Measurements from ENCODE around the gene CCR3. TPM values are rescaled to one million over a fixed set of nuclear protein-coding genes. Genes with fewer than 3 reads are reported as not detected.

Gene CCR3
- total RNA-seq, 1 experiment from 2014 or later = not detected

DNA sequence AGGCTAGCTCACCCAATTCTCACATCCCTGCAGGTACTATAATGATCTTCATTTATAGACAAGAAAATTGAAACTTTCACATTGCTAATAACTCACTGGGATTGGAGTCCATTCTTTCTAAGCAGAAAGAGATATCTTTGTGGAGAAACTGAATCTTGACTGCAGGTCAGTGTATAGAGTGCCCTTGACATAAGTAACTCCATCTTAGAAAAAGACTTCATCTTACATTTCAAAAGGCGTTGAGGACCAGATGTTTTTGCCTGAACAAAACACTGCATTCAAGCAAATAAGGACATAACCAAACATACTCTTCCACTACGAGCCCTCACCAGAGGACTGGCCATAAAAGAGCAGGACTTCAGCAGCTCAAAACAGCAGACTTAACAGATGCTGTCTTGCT is 6.8 kb upstream of the CCR3 start:
- DNase-seq (ENCODE audit: low read depth, low spot score) (no peak), ATAC-seq (no peak)
- H3K4me3 ChIP-seq (ENCODE audit: low read depth in 2 of 2, low read length in 2 of 2) = no peak overlapping the region
- H3K36me3 ChIP-seq (ENCODE audit: control insufficient read depth, insufficient read depth, low read length) = no peaks in the 10 kb centered on the region
- peaks cover 3% of the 10 kb centered on the region; the same call in 1 of the 2 replicates for H3K27me3 ChIP-seq (ENCODE audit: control insufficient read depth, insufficient read depth, low read length)
- H3K27ac ChIP-seq (ENCODE audit: low read length) = no peak overlapping the region
- no TSS peak for BruUV-seq (replicated peaks)
- no peaks in the 10 kb centered on the region for H3K9me3 ChIP-seq (ENCODE audit: control insufficient read depth, insufficient read depth, low read depth, low read length)
- ChIA-PET CTCF (no interaction called here), POLR2A (no interaction called here)
- TF ChIP-seq TCF7L2 (IDR thresholded peaks at IDR 0.05; ENCODE audit: low read depth, low read length) = no peak
- TF ChIP-seq, protein P1, sequence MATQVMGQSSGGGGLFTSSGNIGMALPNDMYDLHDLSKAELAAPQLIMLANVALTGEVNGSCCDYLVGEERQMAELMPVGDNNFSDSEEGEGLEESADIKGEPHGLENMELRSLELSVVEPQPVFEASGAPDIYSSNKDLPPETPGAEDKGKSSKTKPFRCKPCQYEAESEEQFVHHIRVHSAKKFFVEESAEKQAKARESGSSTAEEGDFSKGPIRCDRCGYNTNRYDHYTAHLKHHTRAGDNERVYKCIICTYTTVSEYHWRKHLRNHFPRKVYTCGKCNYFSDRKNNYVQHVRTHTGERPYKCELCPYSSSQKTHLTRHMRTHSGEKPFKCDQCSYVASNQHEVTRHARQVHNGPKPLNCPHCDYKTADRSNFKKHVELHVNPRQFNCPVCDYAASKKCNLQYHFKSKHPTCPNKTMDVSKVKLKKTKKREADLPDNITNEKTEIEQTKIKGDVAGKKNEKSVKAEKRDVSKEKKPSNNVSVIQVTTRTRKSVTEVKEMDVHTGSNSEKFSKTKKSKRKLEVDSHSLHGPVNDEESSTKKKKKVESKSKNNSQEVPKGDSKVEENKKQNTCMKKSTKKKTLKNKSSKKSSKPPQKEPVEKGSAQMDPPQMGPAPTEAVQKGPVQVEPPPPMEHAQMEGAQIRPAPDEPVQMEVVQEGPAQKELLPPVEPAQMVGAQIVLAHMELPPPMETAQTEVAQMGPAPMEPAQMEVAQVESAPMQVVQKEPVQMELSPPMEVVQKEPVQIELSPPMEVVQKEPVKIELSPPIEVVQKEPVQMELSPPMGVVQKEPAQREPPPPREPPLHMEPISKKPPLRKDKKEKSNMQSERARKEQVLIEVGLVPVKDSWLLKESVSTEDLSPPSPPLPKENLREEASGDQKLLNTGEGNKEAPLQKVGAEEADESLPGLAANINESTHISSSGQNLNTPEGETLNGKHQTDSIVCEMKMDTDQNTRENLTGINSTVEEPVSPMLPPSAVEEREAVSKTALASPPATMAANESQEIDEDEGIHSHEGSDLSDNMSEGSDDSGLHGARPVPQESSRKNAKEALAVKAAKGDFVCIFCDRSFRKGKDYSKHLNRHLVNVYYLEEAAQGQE (IDR thresholded peaks at IDR 0.05; ENCODE audit: insufficient read depth in 1 of 2, low read depth in 2 of 2, low read length in 1 of 2) = no peak
- TF ChIP-seq, protein P2, sequence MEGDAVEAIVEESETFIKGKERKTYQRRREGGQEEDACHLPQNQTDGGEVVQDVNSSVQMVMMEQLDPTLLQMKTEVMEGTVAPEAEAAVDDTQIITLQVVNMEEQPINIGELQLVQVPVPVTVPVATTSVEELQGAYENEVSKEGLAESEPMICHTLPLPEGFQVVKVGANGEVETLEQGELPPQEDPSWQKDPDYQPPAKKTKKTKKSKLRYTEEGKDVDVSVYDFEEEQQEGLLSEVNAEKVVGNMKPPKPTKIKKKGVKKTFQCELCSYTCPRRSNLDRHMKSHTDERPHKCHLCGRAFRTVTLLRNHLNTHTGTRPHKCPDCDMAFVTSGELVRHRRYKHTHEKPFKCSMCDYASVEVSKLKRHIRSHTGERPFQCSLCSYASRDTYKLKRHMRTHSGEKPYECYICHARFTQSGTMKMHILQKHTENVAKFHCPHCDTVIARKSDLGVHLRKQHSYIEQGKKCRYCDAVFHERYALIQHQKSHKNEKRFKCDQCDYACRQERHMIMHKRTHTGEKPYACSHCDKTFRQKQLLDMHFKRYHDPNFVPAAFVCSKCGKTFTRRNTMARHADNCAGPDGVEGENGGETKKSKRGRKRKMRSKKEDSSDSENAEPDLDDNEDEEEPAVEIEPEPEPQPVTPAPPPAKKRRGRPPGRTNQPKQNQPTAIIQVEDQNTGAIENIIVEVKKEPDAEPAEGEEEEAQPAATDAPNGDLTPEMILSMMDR (IDR thresholded peaks at IDR 0.05) = no peak
- H3K4me1 ChIP-seq (ENCODE audit: control insufficient read depth, insufficient read depth, low read length) = no peaks in the 10 kb centered on the region
- intact Hi-C loops (cut with micrococcal nuclease; ENCODE audit: unreplicated experiment) = no loop called here
- in situ Hi-C loops (cut with HindIII; ENCODE audit: low pct_unique_long_range_greater_than_20kb, low sequenced_read_pairs) = no loop called here

DNA sequence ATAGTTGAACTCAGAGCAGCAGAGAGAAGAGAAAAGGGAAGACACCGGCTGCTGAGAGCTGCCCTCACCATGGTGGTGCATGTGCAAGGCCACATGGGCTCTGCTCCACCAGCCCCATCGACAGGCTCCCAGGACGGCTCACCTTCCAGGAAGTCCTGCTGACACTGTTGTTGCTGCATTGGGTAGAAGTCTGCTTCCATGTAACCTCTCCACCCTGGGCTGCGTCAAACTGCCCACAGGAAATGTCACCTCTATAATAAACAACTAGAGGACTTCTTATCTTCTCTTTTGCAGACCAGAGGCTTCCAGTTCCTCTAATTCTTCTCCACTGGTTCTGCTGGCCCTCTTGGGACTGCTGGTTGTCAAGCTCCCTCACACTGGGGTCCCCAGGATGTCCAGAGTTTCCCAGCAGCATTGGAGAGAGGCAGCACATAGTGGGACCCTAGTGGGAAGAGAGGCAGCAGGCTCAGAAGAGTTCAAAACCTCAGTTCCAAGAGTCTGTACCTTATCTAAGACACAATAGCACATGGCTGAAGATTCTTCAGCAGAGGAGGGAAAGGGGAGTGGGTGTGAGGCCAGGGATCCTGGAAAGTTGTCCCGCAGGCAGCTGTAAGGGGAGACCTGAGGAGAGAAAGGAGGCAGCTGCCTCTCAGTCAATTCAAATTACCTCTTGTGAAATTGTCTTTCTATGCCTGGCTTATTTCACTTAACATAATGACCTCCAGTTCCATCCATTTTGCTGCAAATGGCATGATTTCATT is 5.8 kb upstream of the CCR3 start:
- no peaks in the 10 kb centered on the region for H3K4me1 ChIP-seq (ENCODE audit: control insufficient read depth, insufficient read depth, low read length)
- no peaks in the 10 kb centered on the region for H3K9me3 ChIP-seq (ENCODE audit: control insufficient read depth, insufficient read depth, low read depth, low read length)
- in situ Hi-C loops (cut with HindIII; ENCODE audit: low pct_unique_long_range_greater_than_20kb, low sequenced_read_pairs) (no loop called here), intact Hi-C loops (cut with micrococcal nuclease; ENCODE audit: unreplicated experiment) (no loop called here)
- TF ChIP-seq, protein P1 (IDR thresholded peaks at IDR 0.05; ENCODE audit: insufficient read depth in 1 of 2, low read depth in 2 of 2, low read length in 1 of 2) = no peak
- TF ChIP-seq TCF7L2 (IDR thresholded peaks at IDR 0.05; ENCODE audit: low read depth, low read length) = no peak
- TF ChIP-seq, protein P2 (IDR thresholded peaks at IDR 0.05) = no peak
- no peak for TF ChIP-seq SIN3A (IDR thresholded peaks at IDR 0.05; ENCODE audit: borderline replicate concordance, insufficient read depth, low read depth, low read length)
- no peak for TF ChIP-seq POLR2AphosphoS5 (IDR thresholded peaks at IDR 0.05; ENCODE audit: low read depth, low read length)
- ATAC-seq (no peak), DNase-seq (ENCODE audit: low read depth, low spot score) (no peak)
- H3K36me3 ChIP-seq (ENCODE audit: control insufficient read depth, insufficient read depth, low read length) = no peaks in the 10 kb centered on the region
- peaks cover 3% of the 10 kb centered on the region; the same call in 1 of the 2 replicates for H3K27me3 ChIP-seq (ENCODE audit: control insufficient read depth, insufficient read depth, low read length)
- no TSS peak for BruUV-seq (replicated peaks)
- H3K27ac ChIP-seq (ENCODE audit: low read length) = no peak overlapping the region
- ChIA-PET POLR2A (no interaction called here), CTCF (no interaction called here)
- no peak overlapping the region for H3K4me3 ChIP-seq (ENCODE audit: low read depth in 2 of 2, low read length in 2 of 2)

Measured in Panc1 (cell line).